ENCODE results near the gene RCOR1. TPM values are rescaled to one million over a fixed set of nuclear protein-coding genes. Genes with fewer than 3 reads are reported as not detected.

Gene RCOR1
- total RNA-seq, 1 donor from 2014 or later = 13.4 TPM

- TF ChIP-seq CTCF (IDR thresholded peaks at IDR 0.05; ENCODE audit: insufficient read depth, low read length, poor library complexity, severe bottlenecking) = no peak
- H3K4me3 ChIP-seq (ENCODE audit: low read depth, low read length) = no peak overlapping the region
- no peak for DNase-seq (ENCODE audit: low read depth)
- H3K27me3 ChIP-seq (ENCODE audit: control insufficient read depth, insufficient read depth, low read length) = no peaks in the 10 kb centered on the region
- H3K36me3 ChIP-seq (ENCODE audit: control insufficient read depth, insufficient read depth, low read length) = no peaks in the 10 kb centered on the region
Observed at GRCh38 chr14:102551995-102552705, 40.3 kb upstream of the RCOR1 start.

GRCh38 chr14:102554821-102555819, 37.3 kb upstream of the RCOR1 start:
- no peak for TF ChIP-seq CTCF (IDR thresholded peaks at IDR 0.05; ENCODE audit: insufficient read depth, low read length, poor library complexity, severe bottlenecking)
- no peak for DNase-seq (ENCODE audit: low read depth)
- H3K27me3 ChIP-seq (ENCODE audit: control insufficient read depth, insufficient read depth, low read length) = no peaks in the 10 kb centered on the region
- peak overlapping the region; percentile 59 for H3K4me3 ChIP-seq (ENCODE audit: low read depth, low read length)
- no peaks in the 10 kb centered on the region for H3K36me3 ChIP-seq (ENCODE audit: control insufficient read depth, insufficient read depth, low read length)

- Histone ChIP-seq H3K27me3 (ENCODE audit: control insufficient read depth, insufficient read depth, low read length) (no peaks in the 10 kb centered on the region), H3K4me3 (ENCODE audit: low read depth, low read length) (no peak overlapping the region), H3K36me3 (ENCODE audit: control insufficient read depth, insufficient read depth, low read length) (no peaks in the 10 kb centered on the region)
- TF ChIP-seq CTCF (IDR thresholded peaks at IDR 0.05; ENCODE audit: insufficient read depth, low read length, poor library complexity, severe bottlenecking) = no peak
- DNase-seq (ENCODE audit: low read depth) = no peak
Observed at GRCh38 chr14:102556098-102556677, 36.3 kb upstream of the RCOR1 start.

- no peaks in the 10 kb centered on the region for H3K36me3 ChIP-seq (ENCODE audit: control insufficient read depth, insufficient read depth, low read length)
- DNase-seq (ENCODE audit: low read depth) = no peak
- TF ChIP-seq CTCF (IDR thresholded peaks at IDR 0.05; ENCODE audit: insufficient read depth, low read length, poor library complexity, severe bottlenecking) = no peak
- H3K27me3 ChIP-seq (ENCODE audit: control insufficient read depth, insufficient read depth, low read length) = no peaks in the 10 kb centered on the region
- no peak overlapping the region for H3K4me3 ChIP-seq (ENCODE audit: low read depth, low read length)
Observed at GRCh38 chr14:102557434-102558226, 34.8 kb upstream of the RCOR1 start.

GRCh38 chr14:102558556-102558955, 33.9 kb upstream of the RCOR1 start:
- Histone ChIP-seq H3K4me3 (ENCODE audit: low read depth, low read length) (no peak overlapping the region), H3K36me3 (ENCODE audit: control insufficient read depth, insufficient read depth, low read length) (no peaks in the 10 kb centered on the region), H3K27me3 (ENCODE audit: control insufficient read depth, insufficient read depth, low read length) (no peaks in the 10 kb centered on the region)
- no peak for DNase-seq (ENCODE audit: low read depth)
- TF ChIP-seq CTCF (IDR thresholded peaks at IDR 0.05; ENCODE audit: insufficient read depth, low read length, poor library complexity, severe bottlenecking) = no peak

All from kidney epithelial cell (primary cell).